Prostate gland (tissue), 2 donors: ENCODE measurements around the gene RGS12. TPM values are rescaled to one million over a fixed set of nuclear protein-coding genes. Genes with fewer than 3 reads are reported as not detected.

Source experiments
- DNase-seq: peaks from one replicate; pipeline ENCODE4 v3.0.0-alpha.2; 2019; ENCODE audit warnings: low spot score
- H3K27ac ChIP-seq, 2 donors: fragments of 200-600 bp; sonication (generic); 2 replicates each; pipeline ENCODE4 v1.5.1; 2017 to 2019
- H3K27me3 ChIP-seq: fragments of 200-600 bp; sonication (generic); replicated peaks from 2 replicates; pipeline ENCODE4 v1.5.1; 2019; ENCODE audit not compliant: insufficient read depth
- H3K36me3 ChIP-seq, 2 donors: fragments of 200-600 bp; sonication (generic); 1 replicate in 1 of 2; 2 replicates in 1 of 2; pipeline versions ENCODE4 v1.5.1 to v1.8.1; 2017 to 2019
- H3K4me1 ChIP-seq: fragments of 200-600 bp; sonication (generic); replicated peaks from 2 replicates; pipeline ENCODE4 v1.5.1; 2019
- H3K4me3 ChIP-seq, 2 donors: fragments of 200-600 bp; sonication (generic); 2 replicates each; pipeline ENCODE4 v1.5.1; 2017 to 2019
- H3K9me3 ChIP-seq: fragments of 200-600 bp; sonication (generic); 2 replicates; pipeline ENCODE4 v1.5.1; 2017
- POLR2A ChIP-seq: fragments of 450-650 bp; IDR thresholded peaks from one replicate; pipeline ENCODE4 v1.6.1; 2016; ENCODE audit warnings: antibody characterized with exemption, mild to moderate bottlenecking
- POLR2AphosphoS5 ChIP-seq: sonication (generic); formaldehyde crosslinking; IDR thresholded peaks from one replicate; pipeline ENCODE4 v1.6.1; 2017; ENCODE audit warnings: antibody characterized with exemption
- WGBS: methylation state at CpG from one replicate; pipeline ENCODE4 v1.1.5; 2018; 5-methylcytosine and 5-hydroxymethylcytosine counted together
- intact Hi-C: fragments of 100-400 bp; cut with DNase I; formaldehyde crosslinking; loops from one replicate; pipeline ENCODE4 v1.14.2; 2022
- total RNA-seq, 2 donors: library from RNA; depleted of rRNA; stranded (reverse); fragments of >200 nt; gene quantifications; one replicate each; pipeline ENCODE4 v1.1.0, GENCODE V29; 2016
- TF ChIP-seq, protein P1 (sequence below), 4 experiments: fragments of 200-600 bp in 2 of 4; fragments of 450-650 bp in 2 of 4; sonication (generic) in 2 of 4; IDR thresholded peaks; 1 replicate in 3 of 4; 2 replicates in 1 of 4; pipeline ENCODE4 v1.5.1; 2016 to 2019; ENCODE audit warnings: antibody characterized with exemption in 4 of 4, mild to moderate bottlenecking in 2 of 4, moderate library complexity in 2 of 4

RGS12 gene
- total RNA-seq, 2 donors from 2014 or later: 33.7 to 36.5 TPM

DNA sequence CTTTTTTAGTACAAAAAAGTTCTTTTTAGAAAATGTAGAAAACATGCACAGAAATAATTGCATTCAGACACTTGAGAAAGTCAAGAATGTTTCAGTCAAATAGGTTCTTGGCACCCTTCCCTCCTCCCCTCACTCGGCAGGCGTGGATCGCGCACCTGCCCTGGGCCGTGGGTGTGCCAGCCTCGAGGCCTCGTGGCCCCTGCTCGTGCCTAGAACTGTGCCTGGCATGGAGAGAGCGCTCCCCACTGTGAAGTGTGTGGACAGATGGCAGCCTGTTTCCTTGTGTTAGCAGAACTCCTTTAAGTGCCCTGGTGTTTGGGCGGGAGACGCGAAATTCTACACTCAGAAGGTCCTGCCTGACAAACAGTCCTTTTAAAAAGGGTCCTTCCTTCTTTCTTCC is 14.7 kb downstream of the RGS12 start:
- no peak for DNase-seq
- H3K4me1 ChIP-seq: no peaks in the 10 kb centered on the region

GRCh38 chr4:3307891-3308575 is 15.2 kb downstream of the RGS12 start:
- intact Hi-C loops: no loop called here
- H3K27me3 ChIP-seq: no peaks in the 10 kb centered on the region
- 91% methylated on average over 31 of the region's 31 CpGs for WGBS
- no peak overlapping the region for H3K4me3 ChIP-seq
- TF ChIP-seq, protein P1, sequence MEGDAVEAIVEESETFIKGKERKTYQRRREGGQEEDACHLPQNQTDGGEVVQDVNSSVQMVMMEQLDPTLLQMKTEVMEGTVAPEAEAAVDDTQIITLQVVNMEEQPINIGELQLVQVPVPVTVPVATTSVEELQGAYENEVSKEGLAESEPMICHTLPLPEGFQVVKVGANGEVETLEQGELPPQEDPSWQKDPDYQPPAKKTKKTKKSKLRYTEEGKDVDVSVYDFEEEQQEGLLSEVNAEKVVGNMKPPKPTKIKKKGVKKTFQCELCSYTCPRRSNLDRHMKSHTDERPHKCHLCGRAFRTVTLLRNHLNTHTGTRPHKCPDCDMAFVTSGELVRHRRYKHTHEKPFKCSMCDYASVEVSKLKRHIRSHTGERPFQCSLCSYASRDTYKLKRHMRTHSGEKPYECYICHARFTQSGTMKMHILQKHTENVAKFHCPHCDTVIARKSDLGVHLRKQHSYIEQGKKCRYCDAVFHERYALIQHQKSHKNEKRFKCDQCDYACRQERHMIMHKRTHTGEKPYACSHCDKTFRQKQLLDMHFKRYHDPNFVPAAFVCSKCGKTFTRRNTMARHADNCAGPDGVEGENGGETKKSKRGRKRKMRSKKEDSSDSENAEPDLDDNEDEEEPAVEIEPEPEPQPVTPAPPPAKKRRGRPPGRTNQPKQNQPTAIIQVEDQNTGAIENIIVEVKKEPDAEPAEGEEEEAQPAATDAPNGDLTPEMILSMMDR (IDR thresholded peaks at IDR 0.05): no peak
- TF ChIP-seq POLR2A (no peak), POLR2AphosphoS5 (no peak)
- DNase-seq: no peak
- no peaks in the 10 kb centered on the region for H3K4me1 ChIP-seq
- no peak overlapping the region for H3K27ac ChIP-seq
- no peaks in the 10 kb centered on the region for H3K36me3 ChIP-seq
- no peaks in the 10 kb centered on the region for H3K9me3 ChIP-seq

More for the DNA sequence above, 14.7 kb downstream of the RGS12 start:
- Histone ChIP-seq H3K27me3 (no peaks in the 10 kb centered on the region), H3K4me3 (no peak overlapping the region), H3K9me3 (no peaks in the 10 kb centered on the region), H3K27ac (no peak overlapping the region), H3K36me3 (no peaks in the 10 kb centered on the region)
- TF ChIP-seq POLR2A (no peak), POLR2AphosphoS5 (no peak)
- TF ChIP-seq, protein P1 (IDR thresholded peaks at IDR 0.05): no peak
- WGBS: 71% methylated on average over 12 of the region's 12 CpGs
- intact Hi-C loops: no loop called here

DNA sequence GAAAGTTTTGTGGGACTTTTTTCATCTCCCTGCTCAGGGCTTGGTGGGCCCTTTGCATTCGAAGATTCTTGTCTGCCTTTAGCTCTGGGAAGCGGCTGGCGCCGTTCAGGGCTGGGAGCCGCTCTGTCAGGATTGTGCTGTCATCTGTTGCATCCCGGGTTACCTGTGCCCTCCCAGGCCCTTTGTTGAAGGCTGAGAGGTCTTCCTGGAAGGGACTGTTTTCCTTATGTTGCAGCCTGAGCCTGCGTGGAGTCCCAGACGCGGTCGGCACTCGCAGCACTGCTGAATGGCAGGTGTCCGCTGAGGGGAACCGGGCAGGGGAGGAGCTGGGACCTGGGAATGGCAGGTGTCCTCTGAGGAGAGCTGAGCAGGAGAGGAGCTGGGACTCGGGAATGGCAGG is 15.9 kb downstream of the RGS12 start:
- H3K4me1 ChIP-seq: no peaks in the 10 kb centered on the region
- H3K27ac ChIP-seq: no peak overlapping the region
- no peak overlapping the region for H3K4me3 ChIP-seq
- H3K9me3 ChIP-seq: no peaks in the 10 kb centered on the region
- no peak for DNase-seq
- H3K27me3 ChIP-seq: no peaks in the 10 kb centered on the region
- intact Hi-C loops: no loop called here
- WGBS: 68% methylated on average over 14 of the region's 14 CpGs
- H3K36me3 ChIP-seq: no peaks in the 10 kb centered on the region
- no peak for TF ChIP-seq POLR2A
- TF ChIP-seq, protein P1 (IDR thresholded peaks at IDR 0.05): no peak
- TF ChIP-seq POLR2AphosphoS5: no peak

GRCh38 chr4:3310301-3311094 is 17.7 kb downstream of the RGS12 start:
- no peak for DNase-seq
- no peaks in the 10 kb centered on the region for H3K27me3 ChIP-seq
- intact Hi-C loops: no loop called here

More at GRCh38 chr4:3310301-3311094, 17.7 kb downstream of the RGS12 start:
- Histone ChIP-seq H3K9me3 (no peaks in the 10 kb centered on the region), H3K27ac (no peak overlapping the region), H3K4me3 (no peak overlapping the region), H3K4me1 (no peaks in the 10 kb centered on the region), H3K36me3 (no peaks in the 10 kb centered on the region)
- TF ChIP-seq POLR2A (no peak), POLR2AphosphoS5 (no peak)
- TF ChIP-seq, protein P1 (IDR thresholded peaks at IDR 0.05): no peak
- 90% methylated on average over 21 of the region's 21 CpGs for WGBS
